ENCODE measurements around the gene ZFP30. TPM values are rescaled to one million over a fixed set of nuclear protein-coding genes. Genes with fewer than 3 reads are reported as not detected.

The ZFP30 gene
- total RNA-seq, 1 experiment from 2014 or later = 7.7 TPM

- TF ChIP-seq ZNF425 (CRISPR knock-in tag; conservative IDR thresholded peaks at IDR 0.05) (no peak), ZNF396 (CRISPR knock-in tag; IDR thresholded peaks at IDR 0.05; ENCODE audit: borderline replicate concordance) (no peak), NFYB (CRISPR knock-in tag; conservative IDR thresholded peaks at IDR 0.05; ENCODE audit: low read depth) (no peak), FOXP1 (CRISPR knock-in tag; IDR thresholded peaks at IDR 0.05; ENCODE audit: borderline replicate concordance) (no peak), NFE2L1 (CRISPR knock-in tag; IDR thresholded peaks at IDR 0.05) (no peak), CREB1 (CRISPR knock-in tag; IDR thresholded peaks at IDR 0.05) (no peak), SMAD4 (CRISPR knock-in tag; IDR thresholded peaks at IDR 0.05) (no peak), RORB (CRISPR knock-in tag; IDR thresholded peaks at IDR 0.05) (no peak), CDX4 (CRISPR knock-in tag; IDR thresholded peaks at IDR 0.05; ENCODE audit: borderline replicate concordance) (no peak), ATF6 (CRISPR knock-in tag; IDR thresholded peaks at IDR 0.05) (no peak), NR3C1 (CRISPR knock-in tag; conservative IDR thresholded peaks at IDR 0.05; ENCODE audit: low read depth) (no peak)
Observed at GRCh38 chr19:37655301-37655688, at the start of gene ZFP30 (continued).

- POLR2A ChIA-PET = no interaction called here
- Mint-ChIP-seq H3K36me3 (peaks cover 52% of the 10 kb centered on the region), H3K27me3 (ENCODE audit: low read depth) (peaks cover 49% of the 10 kb centered on the region), H3K4me3 (no peak overlapping the region), H3K4me1 (peaks cover 19% of the 10 kb centered on the region), H3K9me3 (peaks cover 12% of the 10 kb centered on the region), H3K27ac (no peak overlapping the region; the same call in 1 of the 2 replicates)
- TF ChIP-seq ETV6 (CRISPR knock-in tag; IDR thresholded peaks at IDR 0.05) = no peak
- CTCF ChIA-PET = no interaction called here
- ATAC-seq (no peak), DNase-seq (ENCODE audit: low spot score) (no peak)
Observed at GRCh38 chr19:37699057-37699456, 43.8 kb upstream of the ZFP30 start.

- Mint-ChIP-seq H3K27ac (no peak overlapping the region), H3K9me3 (peaks cover 12% of the 10 kb centered on the region), H3K4me3 (no peak overlapping the region), H3K4me1 (peaks cover 19% of the 10 kb centered on the region), H3K27me3 (ENCODE audit: low read depth) (peaks cover 57% of the 10 kb centered on the region), H3K36me3 (peaks cover 47% of the 10 kb centered on the region)
- ATAC-seq (no peak), DNase-seq (ENCODE audit: low spot score) (no peak)
- CTCF ChIA-PET = no interaction called here
- POLR2A ChIA-PET = no interaction called here
- no peak for TF ChIP-seq TCF7 (CRISPR knock-in tag; IDR thresholded peaks at IDR 0.05; ENCODE audit: low read depth)
- TF ChIP-seq KAT7 (CRISPR knock-in tag; IDR thresholded peaks at IDR 0.05; ENCODE audit: borderline replicate concordance) = no peak
- no peak for TF ChIP-seq NFE2L1 (CRISPR knock-in tag; IDR thresholded peaks at IDR 0.05)
- no peak for TF ChIP-seq ZNF232 (CRISPR knock-in tag; IDR thresholded peaks at IDR 0.05)
- no peak for TF ChIP-seq AR (CRISPR knock-in tag; IDR thresholded peaks at IDR 0.05)
- no peak for TF ChIP-seq NR3C1 (CRISPR knock-in tag; conservative IDR thresholded peaks at IDR 0.05; ENCODE audit: low read depth)
- no peak for TF ChIP-seq ZNF138 (CRISPR knock-in tag; conservative IDR thresholded peaks at IDR 0.05)
- no peak for TF ChIP-seq ARID4B (CRISPR knock-in tag; IDR thresholded peaks at IDR 0.05; ENCODE audit: borderline replicate concordance)
- no peak for TF ChIP-seq HMGA2 (CRISPR knock-in tag; IDR thresholded peaks at IDR 0.05)
Observed at GRCh38 chr19:37698216-37698615, 43.0 kb upstream of the ZFP30 start.

All from WTC11 (cell line).